Measurements from ENCODE around the gene C15orf40.

C15orf40 gene

GRCh38 chr15:82999426-82999825 lies 12.0 kb downstream of the C15orf40 start:
- no peak for DNase-seq (ENCODE audit: low read depth, low spot score)
- H3K4me3 ChIP-seq (ENCODE audit: low read length) = no peak overlapping the region

- H3K4me3 ChIP-seq (ENCODE audit: low read length) = no peak overlapping the region
- DNase-seq (ENCODE audit: low read depth, low spot score) = no peak
Measured at GRCh38 chr15:82995938-82996337, 15.5 kb downstream of the C15orf40 start.

- H3K4me3 ChIP-seq (ENCODE audit: low read length) = no peak overlapping the region
- no peak for DNase-seq (ENCODE audit: low read depth, low spot score)
Measured at GRCh38 chr15:82995076-82995475, 16.4 kb downstream of the C15orf40 start.

- DNase-seq (ENCODE audit: low read depth, low spot score) = no peak
- no peak overlapping the region for H3K4me3 ChIP-seq (ENCODE audit: low read length)
Measured at GRCh38 chr15:82993144-82993543, 18.3 kb downstream of the C15orf40 start.

GRCh38 chr15:82992436-82992998 lies 18.9 kb downstream of the C15orf40 start:
- DNase-seq (ENCODE audit: low read depth, low spot score) = no peak
- no peak overlapping the region for H3K4me3 ChIP-seq (ENCODE audit: low read length)

GRCh38 chr15:82986442-82986780 lies 25.0 kb downstream of the C15orf40 start:
- no peak for DNase-seq (ENCODE audit: low read depth, low spot score)
- H3K4me3 ChIP-seq (ENCODE audit: low read length) = peak overlapping the region; percentile 98

GRCh38 chr15:82985688-82986441 lies 25.6 kb downstream of the C15orf40 start, which contains the start of gene RAMAC:
TSS of gene RAMAC (plus strand) at chr15:82986210. CDS start at chr15:82989019, 2,809 bp downstream.
- peak; percentile 96 for DNase-seq (ENCODE audit: low read depth, low spot score)

GRCh38 chr15:82980981-82981380 lies 30.5 kb downstream of the C15orf40 start:
- DNase-seq (ENCODE audit: low read depth, low spot score) = no peak
- no peak overlapping the region for H3K4me3 ChIP-seq (ENCODE audit: low read length)

More at GRCh38 chr15:82985688-82986441, 25.6 kb downstream of the C15orf40 start, which contains the start of gene RAMAC:
- peak within 1 kb of the TSS; percentile 98 for H3K4me3 ChIP-seq (ENCODE audit: low read length)

- H3K4me3 ChIP-seq (ENCODE audit: low read length) = no peak overlapping the region
- DNase-seq (ENCODE audit: low read depth, low spot score) = no peak
Measured at GRCh38 chr15:82979726-82980125, 31.7 kb downstream of the C15orf40 start.

GRCh38 chr15:82978438-82978837 lies 33.0 kb downstream of the C15orf40 start:
- H3K4me3 ChIP-seq (ENCODE audit: low read length) = no peak overlapping the region
- DNase-seq (ENCODE audit: low read depth, low spot score) = no peak

GRCh38 chr15:82977076-82977475 lies 34.4 kb downstream of the C15orf40 start:
- DNase-seq (ENCODE audit: low read depth, low spot score) = no peak
- no peak overlapping the region for H3K4me3 ChIP-seq (ENCODE audit: low read length)

- no peak for DNase-seq (ENCODE audit: low read depth, low spot score)
- H3K4me3 ChIP-seq (ENCODE audit: low read length) = no peak overlapping the region
Measured at GRCh38 chr15:82972990-82973389, 38.4 kb downstream of the C15orf40 start.

- H3K4me3 ChIP-seq (ENCODE audit: low read length) = no peak overlapping the region
- no peak for DNase-seq (ENCODE audit: low read depth, low spot score)
Measured at GRCh38 chr15:82971218-82971984, 40.0 kb downstream of the C15orf40 start.

GRCh38 chr15:82970696-82971095 lies 40.7 kb downstream of the C15orf40 start:
- no peak overlapping the region for H3K4me3 ChIP-seq (ENCODE audit: low read length)
- DNase-seq (ENCODE audit: low read depth, low spot score) = no peak

GRCh38 chr15:82970078-82970686 lies 41.3 kb downstream of the C15orf40 start:
- no peak for DNase-seq (ENCODE audit: low read depth, low spot score)
- no peak overlapping the region for H3K4me3 ChIP-seq (ENCODE audit: low read length)

- no peak overlapping the region for H3K4me3 ChIP-seq (ENCODE audit: low read length)
- DNase-seq (ENCODE audit: low read depth, low spot score) = no peak
Measured at GRCh38 chr15:82969353-82969752, 42.1 kb downstream of the C15orf40 start.

- H3K4me3 ChIP-seq (ENCODE audit: low read length) = no peak overlapping the region
- DNase-seq (ENCODE audit: low read depth, low spot score) = no peak
Measured at GRCh38 chr15:82968066-82968465, 43.4 kb downstream of the C15orf40 start.

GRCh38 chr15:82966671-82967071 lies 44.8 kb downstream of the C15orf40 start:
- peak; percentile 45 for DNase-seq (ENCODE audit: low read depth, low spot score)
- no peak overlapping the region for H3K4me3 ChIP-seq (ENCODE audit: low read length)

- H3K4me3 ChIP-seq (ENCODE audit: low read length) = no peak overlapping the region
- no peak for DNase-seq (ENCODE audit: low read depth, low spot score)
Measured at GRCh38 chr15:82964890-82965289, 46.5 kb downstream of the C15orf40 start.

Data from Jurkat, Clone E6-1 (cell line).